OCI-LY7 (cell line): ENCODE data around the gene PPP2R2B. TPM values are rescaled to one million over a fixed set of nuclear protein-coding genes. Genes with fewer than 3 reads are reported as not detected.

Experiments used
- BruUV-seq: library from RNA; stranded (reverse); fragments of 400-500 nt; replicated peaks from 2 replicates; lab custom pipeline; 2021; lab: Mats Ljungman, UMichigan
- CTCF ChIA-PET: fragments of 300-600 bp; sonication (Branson Sonifier 250); formaldehyde crosslinking; loops from one replicate; lab custom pipeline; 2022; ENCODE audit warnings: antibody characterized with exemption; ENCODE audit not compliant: unreplicated experiment; lab: Charles Lee
- POLR2A ChIA-PET: fragments of 300-600 bp; sonication (Branson Sonifier 250); formaldehyde crosslinking; loops from one replicate; lab custom pipeline; 2022; ENCODE audit warnings: antibody characterized with exemption; lab: Charles Lee
- DNase-seq: peaks from one replicate; pipeline ENCODE4 v3.0.0-alpha.2; 2015; ENCODE audit warnings: low spot score
- H2AFZ ChIP-seq: fragments of 200-600 bp; sonication (generic), shearing (Covaris generic); 2 replicates; pipeline ENCODE4 v1.6.1; 2014; ENCODE audit warnings: mild to moderate bottlenecking, antibody characterized with exemption, low read length, moderate library complexity
- H3K27ac ChIP-seq: fragments of 200-600 bp; sonication (generic); 2 replicates; pipeline ENCODE4 v1.5.1; 2014; ENCODE audit warnings: mixed run types, low read depth, mild to moderate bottlenecking, moderate library complexity, low read length, inconsistent platforms; ENCODE audit not compliant: poor library complexity, severe bottlenecking
- H3K36me3 ChIP-seq: fragments of 200-600 bp; sonication (generic); 2 replicates; pipeline ENCODE4 v1.6.1; 2014; ENCODE audit warnings: mild to moderate bottlenecking, antibody characterized with exemption, low read length, moderate library complexity, mixed read lengths; ENCODE audit not compliant: insufficient read depth
- H3K4me1 ChIP-seq: fragments of 200-600 bp; sonication (generic); 2 replicates; pipeline ENCODE4 v1.5.1; 2014; ENCODE audit warnings: mild to moderate bottlenecking, low read length; ENCODE audit not compliant: insufficient read depth, poor library complexity, severe bottlenecking
- H3K4me2 ChIP-seq: fragments of 200-600 bp; sonication (generic); 2 replicates; pipeline ENCODE4 v1.6.1; 2014; ENCODE audit warnings: mild to moderate bottlenecking, low read length
- H3K4me3 ChIP-seq: fragments of 200-600 bp; sonication (generic); 2 replicates; pipeline ENCODE4 v1.5.1; 2014; ENCODE audit warnings: mild to moderate bottlenecking, low read depth, low read length; ENCODE audit not compliant: poor library complexity, severe bottlenecking
- H3K79me2 ChIP-seq: fragments of 200-600 bp; sonication (generic); 2 replicates; pipeline ENCODE4 v1.6.1; 2016; ENCODE audit warnings: low read depth, mild to moderate bottlenecking, low read length, moderate library complexity, mixed read lengths; ENCODE audit not compliant: insufficient read depth
- H3K9me2 ChIP-seq: fragments of 200-600 bp; sonication (generic); 2 replicates; pipeline ENCODE4 v1.6.1; 2016; ENCODE audit warnings: mild to moderate bottlenecking, low read length, mixed read lengths; ENCODE audit not compliant: insufficient read depth
- H3K9me3 ChIP-seq: fragments of 200-600 bp; sonication (generic); 2 replicates; pipeline ENCODE4 v1.6.1; 2014; ENCODE audit warnings: mild to moderate bottlenecking, mixed run types, low read length, mixed read lengths
- H4K20me1 ChIP-seq: fragments of 200-600 bp; sonication (generic); 2 replicates; pipeline ENCODE4 v1.6.1; 2014; ENCODE audit warnings: mild to moderate bottlenecking, antibody characterized with exemption, low read length, moderate library complexity, mixed read lengths; ENCODE audit not compliant: insufficient read depth
- EZH2phosphoT487 ChIP-seq: fragments of 200-600 bp; sonication (generic); IDR thresholded peaks from 2 replicates; pipeline ENCODE4 v1.6.1; 2018; ENCODE audit warnings: low read depth, borderline replicate concordance, mild to moderate bottlenecking, mixed run types, antibody characterized with exemption, low read length, moderate library complexity, mixed read lengths
- intact Hi-C: fragments of 100-400 bp; cut with micrococcal nuclease; formaldehyde crosslinking; loops from one replicate; pipeline ENCODE4 v1.10.0; 2022; ENCODE audit not compliant: unreplicated experiment
- total RNA-seq, 2 experiments: library from RNA; depleted of rRNA in 1 of 2; stranded (reverse); fragments of >200 nt in 1 of 2; shearing (Covaris generic) in 1 of 2; gene quantifications; 2 replicates each; pipeline ENCODE4 v1.2.3, GENCODE V29; 2014 to 2022
- TF ChIP-seq, protein P1 (sequence below): fragments of 200-600 bp; sonication (generic); conservative IDR thresholded peaks from 2 replicates; pipeline ENCODE4 v1.5.1; 2014; ENCODE audit warnings: mild to moderate bottlenecking, antibody characterized with exemption, low read length, moderate library complexity, mixed read lengths

Gene PPP2R2B
- total RNA-seq, 2 experiments from 2014 or later, result not detected

DNA sequence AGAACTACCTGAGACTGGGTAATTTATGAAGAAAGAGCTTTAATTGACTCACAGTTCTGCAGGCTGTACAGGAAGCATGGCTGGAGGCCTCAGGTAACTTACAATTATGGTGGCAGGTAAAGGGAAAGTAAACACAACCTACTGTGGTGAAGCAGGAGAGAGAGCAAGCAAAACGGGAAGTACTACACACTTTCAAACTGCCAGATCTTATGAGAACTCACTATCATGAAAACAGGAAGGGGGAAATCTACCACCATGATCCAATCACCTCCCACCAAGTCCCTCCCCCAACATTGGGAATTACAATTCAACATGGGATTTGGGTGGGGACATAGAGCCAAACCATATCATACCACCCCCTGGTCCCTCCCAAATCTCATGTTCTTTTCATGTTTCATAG lies 303.8 kb downstream of the PPP2R2B start:
- Histone ChIP-seq H3K79me2 (no peaks in the 10 kb centered on the region), H3K4me3 (no peak overlapping the region), H3K27ac (no peak overlapping the region), H3K4me2 (no peak overlapping the region), H3K9me2 (no peaks in the 10 kb centered on the region), H3K4me1 (no peaks in the 10 kb centered on the region), H3K36me3 (no peaks in the 10 kb centered on the region), H3K9me3 (no peaks in the 10 kb centered on the region), H4K20me1 (no peaks in the 10 kb centered on the region), H2AFZ (no peak overlapping the region)
- CTCF ChIA-PET, result no interaction called here
- no peak for TF ChIP-seq EZH2phosphoT487
- TF ChIP-seq, protein P1, sequence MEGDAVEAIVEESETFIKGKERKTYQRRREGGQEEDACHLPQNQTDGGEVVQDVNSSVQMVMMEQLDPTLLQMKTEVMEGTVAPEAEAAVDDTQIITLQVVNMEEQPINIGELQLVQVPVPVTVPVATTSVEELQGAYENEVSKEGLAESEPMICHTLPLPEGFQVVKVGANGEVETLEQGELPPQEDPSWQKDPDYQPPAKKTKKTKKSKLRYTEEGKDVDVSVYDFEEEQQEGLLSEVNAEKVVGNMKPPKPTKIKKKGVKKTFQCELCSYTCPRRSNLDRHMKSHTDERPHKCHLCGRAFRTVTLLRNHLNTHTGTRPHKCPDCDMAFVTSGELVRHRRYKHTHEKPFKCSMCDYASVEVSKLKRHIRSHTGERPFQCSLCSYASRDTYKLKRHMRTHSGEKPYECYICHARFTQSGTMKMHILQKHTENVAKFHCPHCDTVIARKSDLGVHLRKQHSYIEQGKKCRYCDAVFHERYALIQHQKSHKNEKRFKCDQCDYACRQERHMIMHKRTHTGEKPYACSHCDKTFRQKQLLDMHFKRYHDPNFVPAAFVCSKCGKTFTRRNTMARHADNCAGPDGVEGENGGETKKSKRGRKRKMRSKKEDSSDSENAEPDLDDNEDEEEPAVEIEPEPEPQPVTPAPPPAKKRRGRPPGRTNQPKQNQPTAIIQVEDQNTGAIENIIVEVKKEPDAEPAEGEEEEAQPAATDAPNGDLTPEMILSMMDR, result no peak
- no TSS peak for BruUV-seq
- intact Hi-C loops, result no loop called here
- POLR2A ChIA-PET, result no interaction called here
- no peak for DNase-seq

DNA sequence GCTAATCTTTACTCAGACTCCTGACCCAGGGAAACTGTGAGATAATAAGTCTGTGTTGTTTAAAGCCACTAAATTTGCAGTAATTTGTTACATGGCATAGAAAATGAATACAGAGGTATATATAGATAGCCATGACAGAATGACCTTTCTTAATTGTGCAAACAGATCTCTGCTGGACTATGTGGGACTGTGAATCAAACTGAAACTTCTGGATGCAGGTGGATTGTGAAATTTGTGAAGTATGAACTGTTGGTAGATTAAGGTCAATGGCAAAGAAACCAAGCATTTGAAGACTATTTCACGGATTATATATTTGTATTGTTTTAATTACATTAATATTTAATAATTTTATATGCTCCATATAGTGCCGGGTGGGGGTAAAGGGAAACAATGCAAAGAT lies 310.4 kb downstream of the PPP2R2B start:
- intact Hi-C loops, result no loop called here
- CTCF ChIA-PET, result no interaction called here
- Histone ChIP-seq H3K4me3 (no peak overlapping the region), H3K4me1 (no peaks in the 10 kb centered on the region), H3K36me3 (no peaks in the 10 kb centered on the region), H3K9me2 (no peaks in the 10 kb centered on the region), H4K20me1 (no peaks in the 10 kb centered on the region), H3K79me2 (no peaks in the 10 kb centered on the region), H3K9me3 (no peaks in the 10 kb centered on the region), H2AFZ (no peak overlapping the region), H3K27ac (no peak overlapping the region), H3K4me2 (no peak overlapping the region)
- DNase-seq, result no peak
- BruUV-seq, result no TSS peak
- POLR2A ChIA-PET, result no interaction called here
- TF ChIP-seq, protein P1, result no peak
- TF ChIP-seq EZH2phosphoT487, result no peak

DNA sequence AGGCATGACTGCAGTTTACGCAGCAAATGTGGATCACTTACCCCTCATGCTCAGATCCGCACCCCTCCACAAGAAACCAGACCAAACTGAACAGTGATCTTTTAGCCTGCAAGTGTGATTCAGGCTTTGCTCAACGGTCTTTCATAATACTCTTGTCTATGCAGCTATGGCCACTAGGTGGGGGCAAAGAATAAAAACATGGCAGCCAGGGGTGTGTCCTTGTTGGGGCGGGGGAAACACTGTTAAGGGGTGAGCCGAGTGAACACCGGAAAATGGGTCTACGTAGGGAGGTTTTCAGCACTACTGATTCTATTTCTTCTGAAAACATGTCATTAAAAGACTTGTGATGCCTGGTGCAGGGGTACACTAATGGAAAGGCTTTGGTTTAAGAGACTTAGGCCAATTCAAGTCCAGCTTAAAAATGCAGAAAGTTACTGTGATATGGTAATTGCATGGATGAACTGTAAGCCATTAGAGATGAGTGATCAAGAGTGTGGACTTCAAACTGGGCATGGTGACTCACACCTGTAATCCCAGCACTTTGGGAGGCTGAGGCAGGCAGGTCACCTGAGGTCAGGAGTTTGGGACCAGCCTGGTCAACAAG lies 312.7 kb downstream of the PPP2R2B start:
- H3K4me1 ChIP-seq, result no peaks in the 10 kb centered on the region
- no peak for TF ChIP-seq EZH2phosphoT487
- TF ChIP-seq, protein P1, result peak; percentile 75
- intact Hi-C loops, result loop anchor here (2.0 kb wide), 1 partner anchor 401 kb away; no protein-coding TSS in a partner anchor
- BruUV-seq, result no TSS peak
- no peak overlapping the region for H3K4me2 ChIP-seq
- no peak overlapping the region for H3K27ac ChIP-seq
- H3K9me3 ChIP-seq, result no peaks in the 10 kb centered on the region
- H2AFZ ChIP-seq, result peak overlapping the region; percentile 54; the same call in 1 of the 2 replicates
- no peaks in the 10 kb centered on the region for H3K79me2 ChIP-seq
- H4K20me1 ChIP-seq, result no peaks in the 10 kb centered on the region
- POLR2A ChIA-PET, result interaction anchor here (0.6 kb wide), 1 partner anchor 886 kb away, joined by 3 read pairs; no protein-coding TSS in a partner anchor
- CTCF ChIA-PET, result interaction anchor here (0.6 kb wide), 2 partner anchors 28 to 1254 kb away, joined by 3 to 4 read pairs; no protein-coding TSS in a partner anchor
- peak; percentile 60 for DNase-seq
- no peaks in the 10 kb centered on the region for H3K9me2 ChIP-seq
- H3K36me3 ChIP-seq, result no peaks in the 10 kb centered on the region
- no peak overlapping the region for H3K4me3 ChIP-seq
